HG03354 (cell line): ENCODE data around the gene NAV2.

Experiments
- ATAC-seq: cut with Tn5 transposase; IDR thresholded peaks from one replicate; pipeline ENCODE4 v1.9.1; 2021; ENCODE audit warnings: mild to moderate bottlenecking; ENCODE audit not compliant: unreplicated experiment, poor library complexity, severe bottlenecking

Gene NAV2

DNA sequence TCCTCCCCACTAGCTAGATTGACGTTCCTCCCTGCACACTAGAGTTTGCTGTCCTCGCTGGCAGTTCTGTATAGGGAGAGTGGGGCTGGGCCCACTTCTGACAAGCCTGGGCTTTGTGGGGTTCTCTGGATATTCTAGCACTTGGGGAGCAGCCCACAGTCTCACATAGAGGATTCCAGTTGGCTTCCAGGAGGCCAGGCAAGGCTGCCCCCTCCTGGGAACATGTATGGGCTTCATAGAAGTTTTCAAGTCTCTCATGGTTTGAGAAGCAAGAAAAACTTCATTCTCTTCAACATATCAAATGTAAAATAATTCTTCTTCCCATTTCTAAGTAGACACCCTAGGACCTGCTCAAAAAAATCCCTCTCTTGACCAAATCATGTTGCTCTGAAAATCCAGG is 87.5 kb downstream of the NAV2 start:
- no peak for ATAC-seq

DNA sequence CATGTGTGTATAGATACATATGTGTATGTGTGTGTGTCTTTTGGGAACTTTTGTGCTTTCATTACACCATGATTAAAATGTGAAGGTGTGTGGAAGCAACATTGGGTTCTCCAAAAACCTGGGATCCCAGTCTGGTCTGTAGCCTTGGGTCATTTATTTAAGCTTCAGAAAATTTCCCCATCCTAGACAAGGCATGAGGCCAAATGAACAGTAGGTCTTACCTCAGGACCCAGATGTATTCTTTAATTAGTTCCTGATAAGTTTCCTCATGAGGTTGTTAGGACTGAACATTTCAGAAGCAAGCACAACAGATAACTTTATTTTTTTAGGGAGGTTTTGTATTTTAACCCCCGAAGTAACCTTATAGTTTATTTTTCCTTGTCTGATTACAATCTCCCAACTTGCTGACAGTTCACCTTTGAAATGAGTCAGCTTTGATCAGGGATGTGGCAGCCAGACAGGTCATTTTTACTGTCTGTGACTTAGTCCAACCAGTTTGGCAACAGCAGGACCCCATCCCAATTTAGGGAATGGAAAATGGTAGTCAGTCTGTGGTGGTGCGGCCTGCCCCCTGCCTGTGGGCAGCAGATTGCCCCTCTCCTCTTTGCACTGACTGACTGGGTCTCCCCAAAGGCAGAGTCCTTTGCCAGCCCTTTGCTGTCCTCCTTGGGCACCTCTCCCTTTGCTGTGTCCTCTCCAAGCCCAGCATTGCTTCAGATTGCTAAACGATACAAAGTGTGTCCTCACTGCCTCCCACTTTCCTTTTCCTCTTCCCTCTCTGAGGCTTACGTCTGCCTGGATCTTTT is 88.3 kb downstream of the NAV2 start:
- ATAC-seq, result no peak

DNA sequence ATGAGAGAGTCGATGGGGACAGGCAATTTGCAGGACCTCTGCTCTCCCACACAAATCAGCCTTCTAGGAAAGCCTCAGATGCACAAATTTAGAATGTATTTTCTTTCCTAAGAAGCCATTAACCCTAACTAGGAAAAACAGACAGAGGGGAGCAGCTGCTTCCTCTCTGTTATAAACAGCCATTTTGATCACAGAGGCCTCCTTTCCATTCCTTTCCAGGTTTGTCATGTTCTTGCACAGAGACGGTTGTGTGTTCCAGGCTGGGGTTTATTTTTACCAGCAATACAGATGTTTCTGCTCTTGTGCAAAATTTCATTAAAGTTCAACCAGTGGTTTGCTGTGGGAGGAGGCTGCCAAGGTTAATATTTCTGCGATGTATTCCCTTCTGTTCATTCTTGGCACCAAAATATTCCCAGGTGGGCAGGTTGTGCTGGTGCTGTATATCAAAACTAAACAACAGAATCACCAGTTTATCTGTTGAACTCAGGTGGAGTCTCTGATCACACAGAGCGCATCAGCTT is 90.2 kb downstream of the NAV2 start:
- no peak for ATAC-seq

DNA sequence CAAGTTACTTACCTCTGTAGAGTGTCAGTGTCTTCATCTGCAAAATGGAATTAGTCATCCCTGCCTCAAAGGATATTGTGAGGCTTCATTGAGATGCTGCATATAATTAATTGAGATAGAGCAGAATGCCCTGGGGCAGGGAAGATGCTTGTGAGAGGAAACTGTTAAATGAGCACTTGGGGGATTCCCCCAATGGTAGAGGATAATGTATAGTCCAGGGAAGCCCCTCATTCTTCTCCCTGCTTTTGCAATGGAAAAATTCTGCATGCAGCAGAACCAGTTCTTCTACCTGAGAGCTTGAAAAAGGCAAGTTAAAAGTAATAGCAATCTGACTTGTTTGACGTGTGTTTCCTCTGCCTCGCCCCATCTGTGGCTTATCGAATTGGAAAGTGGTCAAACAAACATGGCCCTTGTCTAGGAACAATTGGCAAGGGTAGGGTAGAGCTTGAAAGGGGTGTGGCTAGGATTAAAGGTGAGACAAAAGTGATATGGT is 90.9 kb downstream of the NAV2 start:
- no peak for ATAC-seq

DNA sequence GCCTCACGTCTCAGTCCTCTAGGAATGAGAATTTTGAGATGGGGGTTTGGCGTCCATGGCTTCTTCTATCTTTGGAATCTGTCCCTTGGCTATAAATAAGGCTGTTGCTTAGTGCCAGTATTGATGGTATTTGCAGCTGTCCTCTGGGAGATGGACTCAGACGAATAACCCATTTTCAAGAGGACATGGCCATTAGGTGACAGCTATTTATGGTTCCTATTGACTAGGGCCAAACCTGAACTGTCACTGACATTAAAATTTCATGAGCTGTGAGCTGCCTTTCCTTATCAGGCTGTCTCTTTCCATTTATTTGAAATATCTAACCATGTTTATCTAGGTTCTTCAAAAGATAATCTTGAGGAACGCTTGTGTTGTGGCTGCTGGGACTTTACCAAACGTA is 92.7 kb downstream of the NAV2 start:
- no peak for ATAC-seq

DNA sequence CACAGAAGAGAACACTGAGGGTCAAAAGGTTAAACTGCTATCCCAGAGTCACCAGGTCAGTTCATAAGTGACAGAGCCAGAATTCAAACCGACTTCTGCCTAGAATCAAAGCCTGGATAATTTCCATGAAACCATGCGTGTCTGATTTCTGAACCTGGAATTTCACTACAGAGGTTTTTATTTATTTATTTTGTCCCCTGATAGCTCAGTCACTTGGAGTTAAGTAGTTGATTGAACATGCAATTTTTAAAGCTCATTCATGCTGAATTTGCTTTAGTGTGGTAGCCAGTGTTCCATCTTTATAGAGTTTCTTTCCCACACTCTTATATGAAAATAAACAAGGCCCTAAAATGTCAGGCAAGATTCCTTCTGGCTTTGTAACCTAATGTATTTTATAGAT is 93.2 kb downstream of the NAV2 start:
- ATAC-seq, result no peak

DNA sequence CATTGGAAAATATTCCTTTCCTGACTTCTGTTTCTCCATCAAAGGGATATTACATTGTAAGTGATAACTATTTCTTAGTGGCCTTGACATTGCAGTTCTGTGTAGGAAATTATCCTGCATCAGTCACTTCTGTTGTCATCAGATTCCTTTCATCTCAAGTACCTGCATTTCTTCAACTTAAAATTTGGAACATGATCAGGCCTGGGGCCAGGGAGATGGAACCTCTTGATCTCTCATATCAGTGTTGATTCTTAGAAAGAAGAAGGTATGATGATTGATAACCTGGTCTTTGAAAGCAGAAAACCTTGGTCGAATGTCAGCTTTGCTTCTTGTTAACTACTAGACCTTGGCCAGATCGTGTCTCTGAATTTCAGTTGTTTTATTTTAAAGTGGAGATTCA is 93.6 kb downstream of the NAV2 start:
- ATAC-seq, result no peak

DNA sequence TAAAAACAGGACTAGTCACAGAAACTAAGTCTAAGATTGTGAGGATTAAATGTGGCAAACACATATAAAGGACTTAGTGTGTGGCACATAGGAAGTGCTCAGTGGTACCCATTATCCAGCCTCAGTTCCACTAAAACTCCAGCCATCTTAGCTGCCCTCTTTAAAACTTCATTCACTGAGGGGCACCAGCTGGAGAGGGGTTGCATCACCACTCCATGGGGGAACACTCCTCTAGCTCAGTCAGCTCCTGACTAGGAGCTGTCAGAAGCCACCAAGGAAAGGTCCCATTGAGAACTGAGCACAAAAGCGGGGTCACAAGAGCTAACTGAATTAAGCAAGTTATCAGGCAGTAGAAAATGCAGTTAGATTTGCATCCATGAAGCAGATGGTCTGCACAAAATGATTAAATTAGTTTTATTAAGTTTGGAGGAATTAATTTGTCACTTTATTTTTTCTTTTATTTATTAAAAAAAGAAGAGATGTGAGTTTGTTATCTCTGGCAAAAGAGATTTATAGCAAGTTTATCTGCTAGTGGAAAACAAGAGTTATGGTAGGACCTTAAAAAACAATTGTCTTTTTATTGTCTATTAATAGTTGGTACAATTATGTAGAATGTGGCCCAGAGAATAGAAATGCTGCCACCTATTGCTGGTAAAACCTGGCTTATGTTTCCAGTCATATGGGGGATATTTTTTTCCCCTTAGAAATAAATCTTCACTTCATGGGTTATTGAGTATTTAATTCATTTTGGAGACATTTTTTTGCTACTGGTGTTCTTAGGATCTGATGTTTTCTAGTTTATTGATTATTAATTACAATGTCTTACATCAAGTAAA is 95.7 kb downstream of the NAV2 start:
- no peak for ATAC-seq

DNA sequence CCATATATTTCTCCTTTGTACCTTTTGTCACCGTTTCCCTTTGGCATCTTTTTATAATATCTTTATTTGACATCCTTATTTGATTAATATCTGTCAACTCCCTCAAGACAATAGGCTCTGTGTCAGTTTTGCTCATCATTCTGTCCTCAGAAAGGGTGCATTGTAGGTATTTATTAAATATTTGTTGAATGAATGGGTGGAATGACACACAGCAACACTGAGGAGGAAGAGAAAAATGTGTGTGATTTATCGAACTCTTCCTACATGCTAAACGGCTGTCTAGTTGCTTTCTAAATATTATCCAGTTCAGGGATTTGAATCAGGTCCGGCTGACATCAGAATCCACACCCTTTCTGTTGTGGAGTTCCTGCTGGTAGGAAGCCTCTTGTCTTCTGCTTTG is 98.2 kb downstream of the NAV2 start:
- no peak for ATAC-seq

DNA sequence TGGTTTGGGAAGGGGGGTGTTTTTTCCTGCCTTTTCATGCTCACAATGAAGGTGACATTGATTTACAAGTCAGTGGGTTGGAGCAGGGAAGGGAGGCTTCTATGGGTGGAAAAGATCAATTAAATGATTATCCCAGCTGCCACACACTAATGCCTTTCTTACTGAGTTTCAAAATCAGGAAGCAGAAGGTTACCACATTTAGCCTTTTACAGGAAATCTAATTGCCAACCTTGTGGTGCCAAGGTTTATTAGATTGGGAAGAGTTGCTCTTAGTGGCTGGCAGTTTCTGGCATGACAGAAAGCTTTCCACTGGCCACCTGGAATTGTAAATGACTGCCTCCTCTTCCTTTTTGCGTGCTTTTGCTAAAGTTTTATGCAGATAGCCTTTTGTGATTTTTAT is 98.7 kb downstream of the NAV2 start:
- ATAC-seq, result no peak

DNA sequence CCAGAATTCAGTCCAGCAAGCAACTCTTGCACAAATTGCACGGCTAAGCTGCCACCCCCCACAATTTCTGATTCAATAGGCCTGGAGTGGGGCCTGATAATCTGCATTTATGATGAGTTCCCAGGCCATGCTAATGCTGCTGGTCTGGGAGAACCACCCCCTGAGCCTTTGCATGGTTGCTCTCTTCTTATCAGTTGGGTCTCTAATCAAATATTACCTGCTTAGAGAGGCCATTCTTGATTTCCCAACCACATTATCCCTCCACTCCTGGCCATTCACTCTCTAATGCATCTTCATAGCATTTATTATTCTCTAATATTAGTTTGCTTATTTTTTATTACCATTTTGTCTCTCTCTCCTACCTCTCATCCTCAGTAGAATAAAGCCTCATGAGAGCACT is 99.5 kb downstream of the NAV2 start:
- ATAC-seq, result no peak

DNA sequence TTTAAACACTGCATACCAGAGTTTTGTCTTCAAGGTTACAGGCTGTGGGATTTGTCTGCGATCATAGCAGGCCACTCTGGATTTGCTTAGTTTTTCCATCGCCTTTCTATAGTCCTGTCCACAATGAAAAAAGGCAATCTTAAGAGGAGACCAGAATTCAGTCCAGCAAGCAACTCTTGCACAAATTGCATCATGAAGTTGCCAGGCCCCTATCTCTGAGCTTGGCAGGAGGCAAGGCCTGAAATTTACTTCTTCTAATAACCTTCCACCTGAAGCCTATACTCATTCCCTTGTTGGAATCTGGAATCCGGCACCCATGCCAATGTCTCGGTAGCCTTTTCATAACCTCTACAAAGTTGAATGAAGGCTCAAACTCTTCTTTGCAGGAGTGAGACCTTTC is 100.1 kb downstream of the NAV2 start:
- ATAC-seq, result no peak

DNA sequence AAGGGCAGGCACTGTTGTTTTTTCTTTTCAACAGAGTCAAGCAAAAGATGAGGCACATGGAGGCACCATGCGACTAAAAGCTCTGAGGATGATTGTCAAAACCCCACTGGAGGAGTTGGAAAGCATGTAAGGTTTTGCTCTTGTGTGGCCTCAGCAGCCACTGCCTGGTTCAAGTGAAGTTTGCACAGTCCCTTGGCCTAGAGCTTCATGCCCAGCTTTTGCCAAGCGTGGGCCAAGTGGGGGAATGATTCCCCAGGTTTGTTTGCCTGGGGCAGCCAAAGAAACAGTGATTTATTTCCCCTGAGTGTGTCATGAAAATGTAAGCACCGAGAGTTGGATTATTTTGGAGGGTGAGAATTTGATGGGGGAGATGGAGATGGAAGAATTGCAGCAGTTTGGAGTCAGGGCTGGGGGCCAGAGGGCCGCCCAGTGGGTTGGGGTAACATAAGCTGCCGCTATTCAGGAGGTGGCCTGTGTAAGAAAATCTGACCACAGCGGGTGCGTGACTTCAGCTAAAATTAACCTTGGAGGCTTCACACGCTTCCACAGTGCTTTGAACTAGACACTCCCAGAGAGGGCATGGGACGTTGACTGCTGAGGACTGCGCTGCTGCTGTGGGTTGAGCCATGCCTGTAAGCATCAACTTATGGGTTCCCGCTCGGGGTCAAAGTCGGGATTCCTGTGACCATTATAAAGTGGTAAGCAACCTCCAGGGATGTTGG is 100.7 kb downstream of the NAV2 start:
- no peak for ATAC-seq

DNA sequence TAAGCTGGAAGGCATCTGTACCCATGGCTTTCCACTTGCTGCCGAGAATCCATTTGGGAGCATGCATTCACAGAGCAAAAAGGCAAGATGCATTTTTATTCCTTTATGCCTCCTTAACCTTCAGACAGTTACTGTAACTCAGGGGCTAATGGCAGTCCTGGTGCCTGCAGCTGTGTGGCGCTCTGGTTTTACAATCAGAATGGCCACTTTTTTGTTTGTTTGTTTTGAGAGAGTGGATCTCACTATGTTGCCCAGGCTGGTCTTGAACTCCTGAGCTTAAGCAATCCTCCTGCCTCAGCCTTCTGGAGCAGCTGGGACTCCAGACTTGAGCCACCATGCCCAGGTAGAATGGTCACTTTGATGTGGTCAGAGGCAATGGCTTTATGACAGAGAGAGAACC is 101.8 kb downstream of the NAV2 start:
- ATAC-seq, result no peak

DNA sequence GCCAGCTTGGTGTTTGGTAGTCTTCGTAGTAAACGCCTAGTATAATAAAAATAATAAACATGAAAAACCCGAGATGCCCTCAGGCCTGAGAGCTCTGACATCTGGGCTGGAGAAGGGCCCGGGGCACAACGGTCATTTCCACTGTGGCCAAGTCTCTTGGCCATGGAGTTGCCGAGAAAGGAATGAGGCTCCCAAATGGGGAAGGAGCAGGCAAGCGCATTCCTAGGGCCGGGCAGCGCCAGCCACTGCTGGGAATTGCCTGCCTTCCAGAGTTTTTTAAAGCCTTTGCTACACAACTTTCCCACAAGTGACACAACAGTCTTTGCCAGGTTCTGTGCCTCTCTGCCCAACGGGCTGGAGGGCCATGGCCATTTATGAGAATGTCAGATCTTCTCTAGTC is 103.4 kb downstream of the NAV2 start:
- ATAC-seq, result no peak

DNA sequence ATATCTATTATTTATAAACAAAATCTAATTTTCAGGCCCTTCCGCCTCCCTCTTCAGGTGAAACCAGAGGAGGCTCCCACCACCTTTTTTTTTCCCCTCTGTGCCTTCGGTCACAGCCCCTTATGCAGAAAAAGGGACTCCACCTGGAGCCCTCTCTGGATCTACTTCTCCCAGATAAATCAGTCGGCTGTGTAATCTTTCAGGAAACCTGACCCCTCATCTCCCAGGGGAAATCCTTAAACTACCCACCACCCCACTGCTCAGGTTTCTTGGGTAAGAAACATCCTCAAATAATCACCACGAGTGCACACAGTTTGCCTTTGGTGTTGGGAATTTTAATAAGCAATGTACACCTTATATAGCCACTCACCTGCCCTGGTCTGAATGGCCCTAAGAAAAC is 104.2 kb downstream of the NAV2 start:
- ATAC-seq, result no peak

DNA sequence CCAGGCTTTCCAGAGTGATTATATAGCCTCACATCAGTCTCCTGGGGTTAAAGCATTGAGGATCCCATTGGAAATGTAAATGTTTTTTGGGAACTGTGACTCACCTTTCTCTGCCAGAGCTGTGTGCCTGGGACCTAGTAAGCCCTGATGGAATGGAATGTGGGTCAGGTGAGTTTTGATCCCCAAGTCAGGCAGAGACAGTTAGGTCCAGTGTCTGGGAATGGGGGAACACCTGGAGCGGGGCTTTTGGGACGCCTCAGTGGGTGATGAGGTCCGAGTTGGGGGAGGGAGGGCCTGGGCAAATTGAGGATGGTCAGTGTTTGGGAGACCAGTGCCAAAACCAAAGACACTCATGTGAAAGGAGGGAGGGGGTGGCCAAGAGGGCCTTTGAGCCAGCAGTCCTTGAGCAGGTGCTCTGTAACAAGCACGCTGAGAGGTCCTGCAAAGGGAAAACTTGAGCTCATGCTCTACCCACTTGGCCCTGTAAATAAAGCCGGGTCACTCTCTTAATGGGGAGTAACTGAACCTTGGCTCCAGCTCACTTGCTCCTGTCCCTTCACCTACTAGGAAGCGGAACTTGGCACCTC is 104.7 kb downstream of the NAV2 start:
- ATAC-seq, result no peak

DNA sequence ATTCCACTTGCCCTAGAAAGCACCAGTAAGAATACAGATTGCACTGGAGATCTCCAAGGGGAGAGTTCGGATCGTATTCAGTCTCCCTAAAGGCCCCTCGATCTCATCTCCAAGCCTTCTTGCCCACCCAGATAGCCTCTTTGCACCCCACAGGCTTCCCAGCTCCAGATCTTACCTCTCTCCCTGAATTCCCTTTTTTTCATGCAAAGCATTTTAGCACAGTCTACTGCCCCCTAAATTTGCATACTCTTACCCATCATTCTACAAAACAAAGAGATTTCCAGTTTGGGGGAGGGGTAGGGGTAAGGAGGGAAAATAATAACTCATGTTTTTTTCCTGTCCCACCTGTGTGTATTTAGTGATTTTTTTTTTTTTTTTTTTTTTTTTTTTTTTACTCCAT is 105.2 kb downstream of the NAV2 start:
- ATAC-seq, result no peak

DNA sequence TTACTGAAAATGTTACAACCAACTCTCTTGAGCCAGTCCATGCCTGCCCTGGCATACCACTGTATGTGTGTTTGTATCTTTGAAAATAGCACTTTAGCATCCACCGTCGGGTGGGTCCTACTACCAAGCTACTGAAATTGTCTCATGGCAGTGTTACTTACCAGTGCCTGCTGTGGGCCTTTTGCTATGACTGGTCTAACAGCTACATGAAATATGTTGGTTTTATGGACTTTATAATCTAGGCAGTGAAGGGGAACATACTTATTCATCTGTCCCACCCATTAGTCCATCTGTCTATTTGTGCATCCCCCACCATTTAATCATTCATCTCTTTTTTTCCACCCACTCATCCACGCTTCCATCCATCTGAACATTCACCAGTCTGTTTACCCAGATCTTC is 106.0 kb downstream of the NAV2 start:
- ATAC-seq, result no peak

DNA sequence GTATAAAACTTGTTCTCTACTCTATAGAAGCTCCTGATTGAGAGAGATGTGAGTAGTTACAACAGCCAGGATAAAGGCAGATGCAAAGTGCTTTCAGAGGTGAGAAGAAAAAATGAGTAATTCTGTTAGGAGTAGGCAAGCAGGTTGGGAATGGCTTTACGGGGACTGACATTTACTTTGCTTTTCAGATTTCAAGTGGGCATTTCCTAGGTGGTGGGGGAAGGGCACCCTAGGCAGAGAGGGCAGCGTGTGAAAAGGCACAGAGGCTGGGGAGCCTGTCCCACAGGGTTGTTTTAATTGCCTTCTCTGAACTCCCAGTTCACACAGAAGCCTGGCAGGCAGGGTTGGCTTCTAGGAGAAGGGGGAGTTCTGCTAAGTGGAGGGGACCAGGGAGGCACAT is 106.5 kb downstream of the NAV2 start:
- no peak for ATAC-seq
